HG02623 (cell line): Measurements from ENCODE around the gene PITX2.
A peak's percentile ranks its signal among the peaks of the same experiment; 100 is the strongest.
"Not testable (repeated sequence)": the region's sequence is repeated elsewhere in the genome, so short reads cannot be mapped to it uniquely, and the experiment has no call there.

Experiments used
- ATAC-seq: cut with Tn5 transposase; IDR thresholded peaks from one replicate; pipeline ENCODE4 v1.9.1; 2021; ENCODE audit warnings: moderate library complexity; ENCODE audit not compliant: unreplicated experiment

The PITX2 gene

GRCh38 chr4:110613745-110614144 lies 9.1 kb downstream of the PITX2 start:
- no peak for ATAC-seq

DNA sequence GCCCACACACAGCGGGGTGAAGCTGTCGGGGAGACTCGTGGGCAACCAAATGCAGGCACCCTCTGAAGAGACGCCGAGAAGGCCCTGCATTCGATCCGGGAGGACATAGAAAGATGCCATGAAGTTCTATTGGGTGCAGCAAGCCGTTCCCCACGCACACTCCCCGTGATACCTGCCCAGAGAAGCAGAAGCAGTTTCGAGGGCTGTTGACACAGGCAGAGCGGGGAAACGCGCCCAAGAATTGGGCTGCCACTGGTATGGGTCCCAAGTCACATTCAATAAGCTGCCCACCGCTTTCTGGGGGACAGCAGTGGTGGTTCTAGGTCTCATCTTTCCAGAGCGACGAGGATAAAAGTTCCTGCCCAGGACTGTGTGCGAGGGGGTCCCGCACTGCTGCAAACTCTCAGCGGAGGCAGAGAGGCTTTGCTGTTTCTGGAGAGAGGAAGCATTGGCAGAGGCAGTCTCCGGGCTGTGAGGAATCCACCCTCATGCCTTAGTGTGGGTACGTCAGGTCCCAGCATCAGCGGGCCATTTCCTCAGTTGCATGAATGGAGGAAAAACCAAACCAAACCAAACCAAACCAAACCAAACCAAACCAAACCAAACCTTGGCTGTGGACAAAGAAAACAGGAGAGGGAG lies 10.1 kb downstream of the PITX2 start:
- no peak for ATAC-seq

- no peak for ATAC-seq
These were observed 10.9 kb downstream of the PITX2 start for GRCh38 chr4:110611968-110612447.

DNA sequence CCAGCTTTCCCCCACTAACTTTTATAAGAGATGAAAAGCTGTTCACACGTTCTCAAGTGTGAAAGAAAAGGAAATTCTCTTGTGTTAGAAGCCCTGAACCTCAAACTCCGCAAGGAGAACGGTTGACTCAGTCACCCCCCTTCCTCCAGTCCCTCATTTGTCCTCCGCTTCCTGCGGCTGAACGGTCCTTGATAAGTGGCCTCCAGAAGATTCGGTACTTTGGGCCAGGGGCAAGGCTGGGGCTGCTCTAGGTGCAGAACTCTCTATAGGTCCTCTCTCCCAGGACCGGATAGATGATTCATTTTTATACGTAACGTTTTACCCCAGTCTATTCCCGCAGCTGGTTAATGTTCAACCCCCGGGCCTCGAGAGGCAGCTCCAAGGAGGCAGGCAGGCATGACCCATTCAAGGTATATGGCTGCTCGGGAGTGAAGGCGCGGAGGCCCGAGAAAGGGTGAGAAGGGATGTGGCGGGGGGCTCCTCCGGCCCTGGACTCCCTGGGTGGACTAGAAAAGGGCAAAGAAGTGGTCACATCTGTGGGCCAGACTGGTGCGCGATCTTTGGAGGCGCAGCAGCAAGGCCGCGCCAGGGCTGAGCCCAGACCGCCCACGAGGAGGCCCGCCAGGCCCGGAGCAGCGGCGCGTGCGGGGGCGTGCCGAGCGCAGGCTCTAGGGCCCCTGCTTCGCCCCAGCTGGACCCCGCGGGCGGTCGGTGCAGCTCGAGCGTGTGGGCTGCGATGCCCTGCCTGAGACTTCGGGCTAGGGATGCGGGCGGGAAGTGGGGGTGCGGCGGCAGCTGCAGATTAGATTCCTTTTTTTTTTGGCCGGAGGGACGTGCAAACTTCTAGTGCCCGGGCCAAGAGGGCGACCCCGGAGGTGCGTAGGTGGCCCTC lies 11.7 kb downstream of the PITX2 start:
- ATAC-seq = peak; percentile 79

- no peak for ATAC-seq
These were observed 12.3 kb downstream of the PITX2 start for GRCh38 chr4:110610620-110610939.

- no peak for ATAC-seq
These were observed 13.7 kb downstream of the PITX2 start for GRCh38 chr4:110609044-110609750.

- no peak for ATAC-seq
These were observed 17.8 kb downstream of the PITX2 start for GRCh38 chr4:110605077-110605476.

DNA sequence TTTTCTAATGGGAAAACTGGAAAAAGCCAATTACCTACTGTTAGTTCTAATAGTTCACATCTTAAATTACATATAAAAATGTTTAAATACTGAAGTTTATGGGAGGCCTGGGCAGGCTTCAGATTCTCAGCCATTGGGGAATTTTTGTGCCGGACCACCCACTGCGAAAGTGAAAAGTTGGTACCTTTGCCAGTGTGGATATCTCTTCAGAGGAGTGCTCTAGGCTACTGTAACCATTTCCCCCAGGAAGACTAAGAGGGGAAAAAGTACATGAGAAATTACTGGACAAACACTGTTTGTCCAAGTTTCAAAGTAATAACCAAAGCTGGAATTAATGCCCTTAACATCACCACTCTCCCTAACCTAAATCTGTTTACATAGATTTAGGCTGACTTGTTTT lies 20.8 kb downstream of the PITX2 start:
- no peak for ATAC-seq

- no peak for ATAC-seq
These were observed 25.3 kb downstream of the PITX2 start for GRCh38 chr4:110597582-110597981.

GRCh38 chr4:110596431-110596830 lies 26.4 kb downstream of the PITX2 start:
- no peak for ATAC-seq

GRCh38 chr4:110595583-110595982 lies 27.3 kb downstream of the PITX2 start:
- ATAC-seq = no peak

- ATAC-seq = no peak
These were observed 33.6 kb downstream of the PITX2 start for GRCh38 chr4:110589297-110589696.

GRCh38 chr4:110587666-110588285 lies 35.1 kb downstream of the PITX2 start:
- no peak for ATAC-seq

DNA sequence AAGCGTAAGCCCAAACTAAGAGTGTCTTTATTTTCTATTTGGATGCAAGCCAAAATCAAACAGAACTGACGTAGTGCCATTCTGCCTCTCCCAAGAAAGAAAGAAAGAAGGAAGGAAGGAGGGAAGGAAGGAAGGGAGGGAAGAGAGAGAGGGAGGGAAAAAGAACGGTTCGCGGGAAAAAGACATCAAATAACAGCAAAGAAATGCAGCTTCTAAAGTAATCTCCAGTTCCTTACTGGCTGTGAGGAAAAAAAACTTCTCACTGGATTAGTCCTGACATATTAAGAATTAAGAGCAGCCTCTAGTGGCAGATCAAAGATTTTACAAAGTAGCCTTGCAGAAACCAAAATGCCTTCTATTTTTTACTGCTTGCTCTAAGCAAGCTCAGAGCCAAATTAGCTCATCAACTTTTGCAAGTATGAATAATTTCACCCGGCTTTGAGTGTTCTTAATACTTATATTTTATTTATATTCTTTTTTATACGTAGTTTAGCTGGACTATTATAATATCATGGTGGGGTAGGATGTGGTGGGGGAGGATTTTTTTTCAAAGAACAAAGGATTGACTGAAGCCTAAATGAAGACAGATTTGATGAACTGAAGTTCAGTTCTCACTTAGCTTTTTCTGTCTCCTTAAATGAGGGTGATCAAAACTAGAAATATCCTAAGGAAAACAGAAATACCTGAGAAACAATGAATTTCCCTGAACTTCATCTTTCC lies 36.6 kb downstream of the PITX2 start:
- ATAC-seq = no peak

DNA sequence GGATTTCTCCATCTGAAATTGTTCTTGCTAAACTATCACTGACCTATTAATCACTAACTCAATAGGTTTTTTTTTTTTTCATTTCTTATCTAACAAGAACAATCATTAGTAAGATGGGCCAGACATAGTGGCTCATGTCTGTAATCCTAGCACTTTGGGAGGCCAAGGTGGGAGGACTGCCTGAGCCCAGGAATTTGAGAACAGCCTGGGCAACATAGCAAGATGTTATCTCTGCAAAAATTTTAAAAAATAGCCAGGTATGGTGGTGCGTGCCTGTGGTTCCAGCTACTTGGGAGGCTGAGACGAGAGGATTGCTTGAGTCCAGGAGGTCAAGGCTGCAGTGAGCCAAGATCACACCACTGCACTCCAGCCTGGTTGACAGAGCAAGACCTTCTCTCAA lies 46.2 kb downstream of the PITX2 start:
- not testable (repeated sequence) for ATAC-seq
